IPS DF 4.7 (cell line): ENCODE measurements around the gene NUP155.
"Not testable (repeated sequence)": the region's sequence is repeated elsewhere in the genome, so short reads cannot be mapped to it uniquely, and the experiment has no call there.

Experiments
- DNase-seq: peaks from one replicate; pipeline ENCODE4 v3.0.0-alpha.2; 2013; ENCODE audit warnings: low spot score; ENCODE audit errors: extremely low read depth

NUP155 gene

DNA sequence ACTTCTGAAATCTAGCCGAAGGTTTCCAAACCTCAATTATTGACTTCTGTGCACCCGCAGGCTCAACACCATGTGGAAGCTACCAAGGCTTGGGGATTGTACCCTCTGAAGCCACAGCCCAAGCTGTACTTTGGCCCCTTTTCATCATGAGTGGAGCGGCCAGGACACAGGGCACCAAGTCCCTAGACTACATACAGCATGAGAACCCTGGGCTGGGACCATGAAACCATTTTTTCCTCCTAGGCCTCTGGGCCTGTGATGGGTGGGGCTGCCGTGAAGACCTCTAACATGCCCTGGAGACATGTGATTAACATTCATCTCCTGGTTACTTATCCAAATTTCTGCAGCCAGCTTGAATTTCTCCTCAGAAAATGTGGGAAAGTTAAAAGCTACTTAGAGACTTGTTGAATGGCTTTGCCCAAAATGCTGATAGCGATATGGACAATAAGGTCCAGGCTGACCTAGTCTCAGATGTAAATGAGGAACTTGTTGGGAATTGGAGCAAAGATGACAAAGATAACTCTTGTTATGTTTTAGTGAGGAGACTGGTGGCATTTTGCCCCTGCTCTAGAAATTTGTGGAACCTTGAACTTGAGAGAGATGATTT, 87.6 kb downstream of the NUP155 start:
- DNase-seq: no peak

DNA sequence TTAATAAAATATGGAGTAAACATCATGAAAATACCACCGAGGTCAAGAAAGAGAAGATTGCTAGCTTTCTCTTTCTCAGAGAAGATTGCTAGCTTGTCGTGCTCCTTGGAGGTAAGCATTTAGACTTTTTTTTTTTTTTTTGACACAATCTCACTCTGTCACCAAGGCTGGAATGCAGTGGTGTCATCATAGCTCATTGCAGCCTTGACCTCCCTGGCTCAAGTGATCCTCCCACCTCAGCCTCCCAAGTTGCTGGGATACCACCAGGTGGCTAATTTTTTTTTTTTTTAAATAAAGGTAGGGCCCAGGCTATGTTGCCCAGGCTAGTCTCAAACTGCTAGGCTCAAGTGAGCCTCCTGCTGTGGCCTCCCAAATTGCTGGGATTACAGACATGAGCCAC, 95.4 kb downstream of the NUP155 start:
- DNase-seq: no peak

DNA sequence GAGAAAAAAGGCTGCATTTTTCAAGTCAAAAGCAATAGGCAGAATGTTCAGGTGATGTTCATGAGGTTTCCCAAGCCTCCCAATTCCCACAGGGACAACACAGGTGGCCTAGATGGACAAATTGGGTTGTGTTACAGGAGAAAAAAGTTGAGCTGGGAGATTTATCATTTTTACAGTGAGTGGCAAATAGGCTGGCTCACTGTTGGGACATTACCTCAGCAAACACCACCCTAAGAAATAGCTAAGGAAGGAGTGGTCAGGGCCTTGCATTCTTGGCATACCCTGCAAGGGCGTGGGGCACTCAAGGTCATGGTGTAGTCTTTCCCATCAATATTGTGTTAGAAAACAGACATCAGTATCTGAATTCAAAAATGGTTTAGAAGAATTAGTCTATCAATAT, 98.4 kb downstream of the NUP155 start:
- no peak for DNase-seq

DNA sequence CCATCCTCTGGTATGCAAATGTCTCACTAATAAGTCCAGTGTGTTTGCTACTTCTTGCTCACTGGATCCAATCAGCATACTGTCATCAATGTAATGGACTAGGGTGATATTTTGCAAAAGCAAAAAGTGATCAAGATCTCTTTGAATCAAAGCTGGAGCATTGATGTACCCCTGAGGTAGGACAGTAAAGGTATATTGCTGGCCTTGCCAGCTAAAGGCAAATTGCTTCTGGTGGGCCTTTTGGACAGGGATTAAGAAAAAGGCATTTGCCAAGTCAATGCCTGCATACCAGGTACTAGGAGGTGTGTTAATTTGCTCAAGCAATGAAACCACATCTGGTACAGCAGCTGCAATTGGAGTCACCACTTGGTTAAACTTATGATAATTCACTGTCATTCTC, 102.8 kb downstream of the NUP155 start:
- DNase-seq: not testable (repeated sequence)

DNA sequence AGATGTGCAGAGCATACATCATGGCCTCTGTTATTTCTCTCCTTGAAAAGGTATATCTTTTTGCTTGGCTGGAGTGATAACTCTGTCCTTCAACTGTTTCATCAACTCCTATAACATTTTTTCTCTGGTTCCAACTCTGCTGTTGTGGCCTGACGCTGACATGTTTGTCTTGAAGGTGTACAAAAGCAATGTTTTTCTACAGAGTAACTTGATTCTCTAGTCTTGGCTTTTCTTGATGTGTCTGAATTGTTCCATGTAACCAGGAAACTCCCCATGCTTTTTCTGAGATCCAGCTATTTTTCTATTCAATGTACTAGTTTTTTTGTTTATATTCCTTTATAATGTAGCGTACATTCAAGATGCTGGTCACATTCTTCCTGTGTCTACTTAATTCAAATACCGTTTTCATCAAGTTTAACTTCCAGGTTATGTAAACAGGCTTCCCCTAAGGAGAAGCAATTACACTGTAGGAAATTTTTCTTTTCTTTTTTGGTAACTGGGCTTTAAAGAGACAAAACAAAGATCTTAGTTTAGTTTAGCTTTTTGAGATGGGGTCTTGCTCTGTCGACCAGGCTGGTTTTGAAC, 115.0 kb downstream of the NUP155 start:
- DNase-seq: no peak

DNA sequence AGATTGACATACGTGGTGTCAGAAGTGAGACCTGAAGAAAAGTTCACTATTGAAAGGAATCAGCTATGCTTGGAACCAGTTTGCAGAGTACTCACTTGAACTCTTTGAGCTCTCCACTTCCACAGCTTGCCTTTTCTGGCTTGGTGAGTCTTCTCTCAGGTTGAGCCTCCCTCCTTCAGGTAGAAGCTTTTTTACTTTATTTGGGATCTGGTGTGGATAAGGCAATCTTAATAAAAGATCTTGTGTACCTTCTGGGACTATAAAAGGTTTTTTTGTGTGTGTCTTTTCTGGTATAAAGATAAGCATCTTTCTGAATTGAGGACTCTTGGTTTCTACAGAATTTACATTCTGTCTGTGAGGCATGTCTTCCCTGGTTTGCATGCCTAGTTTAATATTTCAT, 116.3 kb downstream of the NUP155 start:
- no peak for DNase-seq

DNA sequence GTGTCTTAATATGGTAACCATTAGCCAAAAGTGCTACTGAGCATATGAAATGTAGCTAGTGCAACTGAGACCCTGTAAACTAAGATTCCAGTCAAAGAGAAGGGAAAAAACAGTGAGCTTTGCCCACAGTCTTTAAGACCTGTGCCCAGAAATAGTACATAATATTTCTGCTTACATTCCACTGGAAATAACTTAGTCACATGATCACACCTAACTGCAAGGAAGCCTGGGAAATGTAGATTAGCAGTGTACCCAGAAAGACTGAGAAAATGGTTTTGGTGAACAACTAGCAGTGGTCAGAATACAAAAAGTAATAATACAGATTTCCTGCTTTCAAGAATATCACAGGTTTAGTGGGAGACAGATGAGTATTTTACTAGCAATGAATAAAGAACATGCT, 119.2 kb downstream of the NUP155 start:
- DNase-seq: no peak

DNA sequence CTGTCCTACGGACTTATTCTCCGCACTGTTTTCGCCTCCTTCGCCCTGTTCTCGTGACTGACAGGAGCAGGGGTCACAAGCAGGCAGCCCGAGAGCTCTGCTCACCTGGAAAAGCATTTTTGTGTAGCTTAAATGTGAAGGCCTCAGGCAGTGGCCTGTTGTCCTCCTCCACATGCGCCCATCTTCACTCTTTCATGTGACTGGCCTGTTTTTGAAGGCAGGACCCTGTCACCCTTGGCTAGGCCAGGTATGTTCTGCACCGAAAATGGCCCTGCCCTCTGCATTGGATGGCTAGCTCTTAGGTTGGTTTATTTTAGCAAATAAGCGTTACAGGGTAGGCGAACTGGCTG, 121.1 kb downstream of the NUP155 start:
- no peak for DNase-seq

DNA sequence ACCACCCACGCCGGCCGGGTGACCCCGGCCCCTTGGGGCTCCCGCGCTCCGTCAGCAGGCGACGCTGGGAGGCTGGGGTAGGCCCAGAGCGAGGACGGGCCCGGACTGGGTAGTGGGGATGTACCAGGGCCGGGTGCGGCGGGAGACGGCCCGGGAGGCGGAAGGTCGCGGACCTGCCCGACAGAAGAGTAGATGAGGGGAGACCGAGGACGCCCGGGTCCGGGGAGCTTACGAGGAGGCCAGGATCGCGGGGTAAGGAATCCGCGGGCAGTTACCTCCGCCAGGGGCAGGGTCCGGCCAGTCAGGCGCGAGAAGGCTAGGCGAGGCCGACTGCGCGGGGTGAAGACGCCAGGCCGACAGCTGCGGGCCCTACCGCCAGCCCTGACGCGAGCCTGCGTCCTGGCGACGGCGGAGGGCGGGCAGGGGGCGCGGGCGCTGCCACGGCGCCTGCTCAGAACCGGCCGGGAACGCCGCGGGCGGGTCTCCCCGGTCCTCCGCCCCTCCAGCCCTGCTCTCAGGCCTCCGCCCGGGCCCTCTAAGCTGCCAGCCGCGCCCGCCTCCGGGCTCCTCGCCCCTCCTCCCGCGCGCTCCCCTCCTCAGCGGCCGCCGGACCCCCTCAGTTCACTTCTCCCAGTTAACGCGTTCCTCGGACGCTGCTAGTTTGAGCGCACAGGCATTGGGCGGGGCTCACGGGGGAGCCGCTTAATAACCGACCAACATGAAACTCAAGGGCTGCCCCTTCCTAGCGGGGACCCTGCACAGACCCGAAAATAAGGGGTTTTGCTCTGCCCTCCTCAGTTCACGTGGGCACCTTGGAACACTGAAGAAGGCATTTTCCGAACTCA, 121.7 kb downstream of the NUP155 start, which contains the start of gene CPLANE1:
Gene CPLANE1 (minus strand): TSS at position 407 of the 845 bp plus-strand sequence. CDS start 1,678 bp downstream, outside the sequence.
- DNase-seq: no peak

DNA sequence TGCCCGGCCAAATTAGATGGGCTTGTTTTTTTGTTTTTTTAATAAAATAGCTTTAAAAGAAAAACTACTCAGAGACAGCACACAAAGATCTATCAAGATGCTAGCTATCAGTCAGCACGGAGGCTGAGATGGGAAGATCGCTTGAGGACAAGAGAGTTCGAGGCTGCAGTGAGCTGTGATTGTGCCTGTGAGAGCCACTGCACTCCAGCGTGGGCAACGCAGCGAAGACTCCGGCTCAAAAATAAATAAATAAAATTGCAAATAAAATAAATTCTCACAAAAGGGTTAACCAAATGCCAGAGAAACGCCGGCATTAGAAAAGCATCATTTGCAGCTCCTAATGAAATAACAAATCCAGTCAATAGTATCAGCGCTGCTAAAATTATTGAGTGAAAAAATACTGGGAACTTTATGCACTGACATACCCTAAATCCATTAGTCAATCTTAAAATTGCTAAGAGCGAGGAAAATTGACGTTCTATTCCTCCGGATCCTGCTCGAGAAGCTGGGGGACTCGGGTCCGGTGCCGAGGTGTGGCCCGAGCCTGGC, 122.4 kb downstream of the NUP155 start:
- DNase-seq: no peak

DNA sequence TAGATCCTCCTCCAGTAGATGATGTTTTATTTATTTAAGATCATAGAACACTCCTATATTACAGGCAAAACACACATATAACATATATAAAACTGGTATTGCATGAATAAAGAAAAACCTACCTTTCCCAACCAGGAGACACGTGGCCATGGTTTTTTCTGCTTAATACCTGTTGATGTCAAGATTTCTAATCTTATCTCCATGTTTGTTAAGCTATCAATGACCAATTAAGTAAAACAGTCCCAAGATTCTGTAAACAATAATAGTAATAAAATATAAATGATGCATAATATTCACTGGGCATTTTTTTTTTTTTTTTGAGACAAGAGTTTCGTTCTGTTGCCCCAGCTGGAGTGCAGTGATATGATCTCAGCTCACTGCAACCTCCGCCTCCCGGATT, 123.4 kb downstream of the NUP155 start:
- DNase-seq: no peak

DNA sequence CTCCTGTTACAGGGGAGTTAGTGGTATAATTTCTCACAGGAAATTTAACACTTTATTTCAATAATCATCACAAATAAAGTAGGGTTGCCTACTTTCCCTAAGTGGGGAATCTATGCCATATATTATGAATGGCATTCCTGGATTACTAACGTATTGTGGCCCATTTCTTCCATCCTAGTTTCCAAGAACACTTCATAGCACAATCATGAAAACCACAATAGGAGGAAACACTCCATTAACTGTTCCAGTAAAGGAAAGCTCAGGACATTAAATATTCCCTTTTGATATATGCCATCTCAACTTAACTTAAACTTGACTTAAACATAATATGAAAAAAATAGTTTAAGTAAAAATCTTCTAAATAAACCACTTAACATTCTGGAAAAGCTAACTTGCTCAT, 123.9 kb downstream of the NUP155 start:
- DNase-seq: no peak
